ENCODE results near the gene NPLOC4. TPM values are rescaled to one million over a fixed set of nuclear protein-coding genes. Genes with fewer than 3 reads are reported as not detected.
"Not testable (repeated sequence)": the region's sequence is repeated elsewhere in the genome, so short reads cannot be mapped to it uniquely, and the experiment has no call there.

NPLOC4 gene
- total RNA-seq, 1 experiment from 2014 or later, result 139 TPM

DNA sequence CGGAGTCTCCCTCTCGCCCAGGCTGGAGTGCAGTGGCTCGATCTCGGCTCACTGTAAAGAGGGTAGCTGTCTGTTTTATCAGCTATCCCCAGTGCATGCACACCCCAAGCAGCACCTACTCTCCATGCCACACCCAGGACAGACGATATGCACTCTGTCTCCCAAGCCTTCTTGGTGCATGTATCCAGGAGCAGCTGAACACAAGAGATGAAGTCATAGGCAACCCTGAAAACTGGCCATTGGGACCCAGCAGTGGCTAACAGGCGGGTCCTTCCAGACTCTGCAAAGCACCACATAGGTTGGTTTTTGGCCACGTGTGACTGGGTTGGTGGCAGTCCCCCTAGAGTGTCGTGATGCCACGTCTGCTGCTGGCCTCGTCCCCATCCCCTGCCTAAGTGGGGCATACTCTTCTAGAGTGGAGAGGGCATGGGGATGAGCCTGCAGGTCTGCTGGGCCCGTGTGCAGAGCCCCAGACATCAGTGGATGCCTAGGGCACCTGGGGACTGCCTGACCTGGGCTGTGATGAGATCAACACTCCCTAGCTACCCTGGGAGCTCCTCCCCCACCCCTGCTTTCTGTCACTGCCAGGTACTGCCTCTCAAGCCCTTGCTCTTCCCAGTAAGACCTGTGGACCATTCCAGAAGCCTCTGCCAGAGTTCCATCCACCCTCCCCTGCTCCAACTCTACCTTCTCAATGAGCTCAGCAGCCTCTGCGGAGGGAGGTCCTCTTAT, 10.1 kb upstream of the NPLOC4 start:
- no peak for DNase-seq (ENCODE audit: low read depth, low spot score)
- in situ Hi-C loops (cut with HindIII; ENCODE audit: low pct_unique_long_range_greater_than_20kb, low sequenced_read_pairs), result no loop called here

- in situ Hi-C loops (cut with HindIII; ENCODE audit: low pct_unique_long_range_greater_than_20kb, low sequenced_read_pairs), result no loop called here
These were observed 8.4 kb upstream of the NPLOC4 start for GRCh38 chr17:81644976-81645952.

GRCh38 chr17:81644496-81644895, 7.6 kb upstream of the NPLOC4 start:
- in situ Hi-C loops (cut with HindIII; ENCODE audit: low pct_unique_long_range_greater_than_20kb, low sequenced_read_pairs), result no loop called here
- DNase-seq (ENCODE audit: low read depth, low spot score), result no peak

More at GRCh38 chr17:81644976-81645952, 8.4 kb upstream of the NPLOC4 start:
- DNase-seq (ENCODE audit: low read depth, low spot score), result no peak

GRCh38 chr17:81641825-81642489, 5.0 kb upstream of the NPLOC4 start:
- in situ Hi-C loops (cut with HindIII; ENCODE audit: low pct_unique_long_range_greater_than_20kb, low sequenced_read_pairs), result no loop called here
- peak; percentile 93 for DNase-seq (ENCODE audit: low read depth, low spot score)

DNA sequence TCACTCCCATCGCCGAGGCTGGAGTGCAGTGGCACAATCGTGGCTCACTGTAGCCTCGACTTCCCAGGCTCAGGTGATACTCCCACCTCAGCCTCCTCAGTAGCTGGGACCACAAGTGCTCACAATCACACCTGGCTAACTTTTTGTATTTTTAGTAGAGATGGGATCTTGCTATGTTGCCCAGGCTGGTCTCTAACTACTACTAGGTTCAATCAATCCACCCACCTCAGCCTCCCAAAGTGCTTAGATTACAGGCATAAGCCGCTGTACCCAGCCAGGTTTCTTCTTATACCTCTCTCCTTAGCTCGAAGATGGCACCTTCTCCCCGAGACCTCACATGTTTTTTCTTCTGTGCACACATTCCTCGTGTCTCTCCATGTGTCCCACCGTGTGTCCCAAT, 3.1 kb upstream of the NPLOC4 start:
- no peak for DNase-seq (ENCODE audit: low read depth, low spot score)
- in situ Hi-C loops (cut with HindIII; ENCODE audit: low pct_unique_long_range_greater_than_20kb, low sequenced_read_pairs), result no loop called here

DNA sequence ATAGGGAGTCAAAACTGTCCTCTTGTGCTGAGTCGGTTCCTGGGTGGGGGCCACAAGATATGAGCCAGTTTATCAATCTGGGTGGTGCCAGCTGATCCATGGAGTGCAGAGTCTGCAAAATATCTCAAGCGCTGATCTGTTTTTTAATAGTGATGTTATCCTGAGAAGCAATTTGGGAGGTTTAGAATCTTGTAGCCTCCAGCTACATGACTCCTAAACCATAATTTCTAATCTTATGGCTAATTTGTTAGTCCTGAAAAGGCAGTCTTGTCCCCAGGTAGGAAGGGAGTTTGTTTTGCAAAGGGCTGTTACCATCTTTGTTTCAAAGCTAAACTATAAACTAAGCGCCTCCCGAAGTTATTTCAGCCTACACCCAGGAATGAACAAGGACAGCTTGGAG, 1.8 kb upstream of the NPLOC4 start:
- no peak for DNase-seq (ENCODE audit: low read depth, low spot score)
- in situ Hi-C loops (cut with HindIII; ENCODE audit: low pct_unique_long_range_greater_than_20kb, low sequenced_read_pairs), result no loop called here

DNA sequence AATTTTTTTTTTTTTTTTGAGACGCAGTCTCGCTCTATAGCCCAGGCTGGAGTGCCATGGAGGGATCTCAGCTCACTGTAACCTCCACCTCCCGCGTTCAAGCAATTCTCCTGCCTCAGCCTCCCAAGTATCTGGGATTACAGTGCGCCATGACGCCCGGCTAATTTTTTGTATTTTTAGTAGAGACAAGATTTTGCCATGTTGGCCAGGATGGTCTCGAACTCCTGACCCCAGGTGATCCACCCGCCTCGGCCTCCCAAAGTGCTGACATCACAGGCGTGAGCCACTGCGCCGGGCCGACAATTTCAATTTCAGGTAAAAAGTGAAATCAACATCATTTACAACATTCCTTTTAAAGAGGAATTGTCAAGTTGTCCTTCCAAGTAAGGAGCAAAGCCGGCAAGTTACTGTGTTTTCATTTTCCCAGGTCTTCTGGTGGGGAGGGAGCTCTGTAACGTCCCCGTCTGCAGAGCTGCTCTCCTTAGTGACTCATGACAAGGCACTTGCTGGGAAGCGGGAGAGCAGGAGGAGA, 873 bp downstream of the NPLOC4 start:
- DNase-seq (ENCODE audit: low read depth, low spot score), result peak; percentile 81
- in situ Hi-C loops (cut with HindIII; ENCODE audit: low pct_unique_long_range_greater_than_20kb, low sequenced_read_pairs), result no loop called here

- no peak for DNase-seq (ENCODE audit: low read depth, low spot score)
- in situ Hi-C loops (cut with HindIII; ENCODE audit: low pct_unique_long_range_greater_than_20kb, low sequenced_read_pairs), result no loop called here
These were observed 1.5 kb downstream of the NPLOC4 start for GRCh38 chr17:81635431-81635830.

DNA sequence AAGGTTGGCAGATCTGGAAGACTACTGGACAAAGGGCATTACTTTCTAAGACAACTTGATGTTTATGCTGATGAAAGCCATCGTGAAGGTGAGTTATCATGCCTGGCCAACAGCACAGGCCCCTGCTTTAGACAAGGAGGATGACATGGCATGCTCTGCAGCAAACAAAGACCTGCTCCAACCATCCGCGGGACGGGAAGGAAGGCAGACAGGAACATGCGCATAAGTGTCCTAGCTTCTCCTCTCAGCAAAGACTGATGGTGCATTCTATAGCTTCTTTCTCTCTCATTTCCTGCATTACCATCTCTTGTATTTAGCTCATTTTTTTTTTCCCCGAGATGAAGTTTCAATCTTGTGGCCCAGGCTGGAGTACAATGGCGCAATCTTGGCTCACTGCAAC, 5.4 kb downstream of the NPLOC4 start:
- no peak for DNase-seq (ENCODE audit: low read depth, low spot score)
- in situ Hi-C loops (cut with HindIII; ENCODE audit: low pct_unique_long_range_greater_than_20kb, low sequenced_read_pairs), result no loop called here

- no peak for DNase-seq (ENCODE audit: low read depth, low spot score)
- in situ Hi-C loops (cut with HindIII; ENCODE audit: low pct_unique_long_range_greater_than_20kb, low sequenced_read_pairs), result no loop called here
These were observed 6.6 kb downstream of the NPLOC4 start for GRCh38 chr17:81630274-81630673.

- in situ Hi-C loops (cut with HindIII; ENCODE audit: low pct_unique_long_range_greater_than_20kb, low sequenced_read_pairs), result no loop called here
- DNase-seq (ENCODE audit: low read depth, low spot score), result peak; percentile 70
These were observed 15.3 kb downstream of the NPLOC4 start for GRCh38 chr17:81621494-81622130.

- in situ Hi-C loops (cut with HindIII; ENCODE audit: low pct_unique_long_range_greater_than_20kb, low sequenced_read_pairs); DNase-seq (ENCODE audit: low read depth, low spot score): not testable (repeated sequence)
These were observed 18.6 kb downstream of the NPLOC4 start for GRCh38 chr17:81618307-81618706.

DNA sequence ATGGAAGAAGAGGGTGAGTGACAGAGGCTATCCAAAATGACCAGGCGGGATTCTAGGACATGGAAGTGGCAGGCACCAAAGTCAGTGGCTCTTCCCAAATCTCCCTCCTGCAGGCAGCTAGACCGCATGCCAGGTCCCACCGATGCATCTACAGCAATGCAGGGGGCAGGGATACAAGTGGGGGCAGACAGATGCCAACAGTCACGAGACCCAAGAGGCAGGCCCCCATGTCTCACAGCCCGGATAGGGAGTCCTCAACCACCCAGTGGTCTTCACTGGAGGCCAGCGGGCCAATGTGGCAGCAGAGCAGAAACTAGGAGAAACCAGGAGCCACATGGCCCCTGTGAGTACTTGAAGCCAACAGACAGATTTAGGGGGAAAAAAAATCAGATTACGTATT, 20.0 kb downstream of the NPLOC4 start:
- DNase-seq (ENCODE audit: low read depth, low spot score), result no peak
- in situ Hi-C loops (cut with HindIII; ENCODE audit: low pct_unique_long_range_greater_than_20kb, low sequenced_read_pairs), result no loop called here

DNA sequence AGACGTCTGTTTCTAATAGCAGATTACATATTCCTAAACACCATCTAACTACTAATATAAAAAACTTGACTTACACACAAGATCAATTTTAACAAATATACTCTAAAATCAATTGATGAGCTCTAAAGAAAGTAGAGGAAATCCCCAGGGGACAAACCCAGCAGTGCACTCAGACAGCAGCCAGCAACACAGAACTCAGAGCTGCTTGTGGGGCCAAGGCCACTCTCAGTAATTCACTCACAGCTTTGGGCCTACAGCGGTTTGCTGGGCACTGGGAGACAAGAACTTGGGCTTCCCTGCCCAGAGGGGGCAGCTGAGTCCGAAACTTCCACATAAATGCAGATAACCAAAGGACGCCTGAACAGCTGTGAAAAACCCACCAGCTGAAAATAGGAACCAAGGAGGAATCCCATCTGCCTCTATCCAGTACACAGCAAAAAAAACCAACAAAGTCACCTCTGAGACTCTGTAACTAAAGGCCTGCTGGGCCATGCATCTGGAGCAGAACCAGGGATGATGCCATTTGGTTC, 21.4 kb downstream of the NPLOC4 start:
- in situ Hi-C loops (cut with HindIII; ENCODE audit: low pct_unique_long_range_greater_than_20kb, low sequenced_read_pairs), result no loop called here
- DNase-seq (ENCODE audit: low read depth, low spot score), result no peak

DNA sequence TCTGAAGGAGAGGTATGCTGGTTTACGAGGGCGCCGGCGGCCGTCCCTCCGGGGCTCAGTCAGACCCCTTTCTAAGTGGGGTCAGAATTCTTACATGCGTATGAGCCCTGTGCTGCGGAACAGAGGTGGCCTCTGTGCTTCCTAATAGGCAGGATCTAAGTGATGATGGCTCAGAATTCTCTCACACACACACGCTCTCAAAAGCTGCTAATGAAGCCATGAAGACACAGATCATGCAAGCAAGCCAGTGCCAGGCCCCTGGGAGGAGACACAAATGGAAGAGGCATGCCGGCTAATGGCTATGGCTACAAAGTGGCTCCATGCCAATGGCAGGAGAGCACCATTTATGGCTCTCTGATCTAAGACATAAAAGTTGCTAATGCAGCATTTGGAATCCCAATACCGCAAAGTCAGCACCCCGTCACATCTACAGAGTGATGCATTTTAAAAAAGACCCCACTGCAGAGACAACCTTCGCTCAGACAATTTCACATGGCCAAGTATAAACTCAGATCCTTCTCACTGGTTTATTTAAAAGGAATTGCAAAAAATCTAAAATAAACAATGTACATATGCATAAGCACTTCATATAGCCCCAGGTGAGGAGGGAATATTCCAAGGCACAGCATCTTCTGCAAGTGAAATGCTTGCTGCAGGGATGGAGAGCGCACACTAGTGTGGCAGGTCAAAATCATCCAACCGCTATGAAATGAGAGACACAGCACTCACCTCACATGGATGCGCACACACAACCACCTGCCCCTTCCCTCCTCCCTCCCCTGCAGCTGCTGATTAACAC, 24.5 kb downstream of the NPLOC4 start:
- in situ Hi-C loops (cut with HindIII; ENCODE audit: low pct_unique_long_range_greater_than_20kb, low sequenced_read_pairs), result no loop called here
- DNase-seq (ENCODE audit: low read depth, low spot score), result no peak

GRCh38 chr17:81609541-81610311, 27.2 kb downstream of the NPLOC4 start:
- no peak for DNase-seq (ENCODE audit: low read depth, low spot score)
- in situ Hi-C loops (cut with HindIII; ENCODE audit: low pct_unique_long_range_greater_than_20kb, low sequenced_read_pairs), result no loop called here
